Pancreas (tissue), 10 donors: ENCODE results near the gene SMARCA4. TPM values are rescaled to one million over a fixed set of nuclear protein-coding genes. Genes with fewer than 3 reads are reported as not detected.
"Not testable (repeated sequence)": the region's sequence is repeated elsewhere in the genome, so short reads cannot be mapped to it uniquely, and the experiment has no call there.

Experiments
- ATAC-seq, 4 donors: fragments of 200-7000 bp; cut with Tn5 transposase; one replicate each; pipeline versions ENCODE4 v1.8.0 to v1.9.1; 2020; ENCODE audit warnings: mild to moderate bottlenecking in 4 of 4, moderate library complexity in 4 of 4
- DNase-seq, 6 donors: peaks; one replicate each; pipeline ENCODE4 v3.0.0-alpha.2; 2020
- FAIRE-seq: peaks from 2 replicates; lab custom pipeline; 2012; peaks lifted over from hg19 to GRCh38; lab: Jason Lieb, UNC
- H3K27ac ChIP-seq, 4 donors: fragments of 200-600 bp; sonication (generic); 1 replicate in 3 of 4; 2 replicates in 1 of 4; pipeline versions ENCODE4 v1.5.0 to v1.8.0; 2020
- H3K27me3 ChIP-seq, 4 donors: fragments of 200-600 bp; one replicate each; pipeline ENCODE4 v1.8.0; 2021
- H3K36me3 ChIP-seq, 3 donors: fragments of 200-600 bp; sonication (generic) in 1 of 3; one replicate each; pipeline versions ENCODE4 v1.5.0 to v1.8.0; 2020 to 2021
- H3K4me1 ChIP-seq, 3 donors: fragments of 200-600 bp; one replicate each; pipeline ENCODE4 v1.8.0; 2021
- H3K4me3 ChIP-seq, 4 donors: fragments of 200-600 bp; sonication (generic) in 2 of 4; one replicate each; pipeline versions ENCODE4 v1.5.0 to v1.8.0; 2020 to 2021
- H3K9me3 ChIP-seq, 4 donors: fragments of 200-600 bp; one replicate each; pipeline ENCODE4 v1.8.0; 2021
- WGBS, 2 donors: extraction: QIAGEN DNeasy Blood & Tissue Kit; methylation state at CpG; one replicate each; pipeline ENCODE4 v1.1.7; 2013; 5-methylcytosine and 5-hydroxymethylcytosine counted together
- intact Hi-C, 3 donors: fragments of 100-400 bp; cut with DNase I; formaldehyde crosslinking; loops; one replicate each; pipeline versions ENCODE4 v1.11.1 to v1.14.2; 2022
- polyA plus RNA-seq, 2 donors: library from polyadenylated mRNA; stranded (reverse); fragments of 200-250 nt; gene quantifications; one replicate each; pipeline ENCODE4 v1.2.3, GENCODE V29; 2013
- total RNA-seq, 6 donors: library from RNA; stranded (reverse); fragmentation: NEBNext Ultra II Directional in 4 of 6; extraction: Animal tissue kit (Norgen Biotek cat#: 25700) in 4 of 6; gene quantifications; one replicate each; pipeline versions ENCODE4 v1.2.1 to v1.2.4, GENCODE V29; 2021 to 2023
- TF ChIP-seq, protein P1 (sequence below), 4 donors: fragments of 200-600 bp; sonication (generic) in 3 of 4; IDR thresholded peaks; one replicate each; pipeline versions ENCODE4 v1.5.0 to v1.8.0; 2021; ENCODE audit warnings: antibody characterized with exemption in 4 of 4
- donor health status: healthy with polysubstance abuse.
- donor health status: DM: no; HTN: no; CAD: no; lungs with moderate emphysema.
- donor health status: DM: no; HTN: no; CAD: no.
- donor health status: control.
- donor health status: control.
- donor health status: Bipolar disorder and iron deficiency.
- donor health status: DM: yes; HTN: yes; CAD: no.
- donor health status: DM: no; HTN: no; CAD: no.
- donor health status: DM: no; HTN: no; CAD: no.
- donor health status: DM: yes; HTN: yes; CAD: no.

The SMARCA4 gene
- total and polyA plus RNA-seq, 8 donors = 28.7 to 77.8 (median 42.9) TPM

DNA sequence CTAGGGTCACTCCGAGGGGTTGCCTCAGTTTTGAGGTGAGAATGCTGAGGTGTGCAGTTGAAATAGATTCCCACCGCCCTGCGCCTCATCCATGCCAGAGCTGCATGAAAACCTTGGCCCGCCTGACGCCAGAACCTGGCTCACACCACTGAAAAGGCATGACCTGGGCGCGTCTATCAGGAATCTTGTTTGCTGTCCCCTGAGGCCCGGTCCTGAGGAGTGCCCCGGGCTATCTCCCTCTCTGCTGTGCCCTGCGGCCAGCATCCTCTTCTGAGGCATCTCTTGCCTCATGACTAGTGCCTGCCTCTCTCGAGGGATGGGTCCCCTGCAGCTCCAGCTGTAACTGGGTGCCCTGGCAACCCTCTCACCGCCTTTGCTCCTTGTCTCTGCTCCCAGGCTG, 28.1 kb downstream of the SMARCA4 start:
- TF ChIP-seq, protein P1, sequence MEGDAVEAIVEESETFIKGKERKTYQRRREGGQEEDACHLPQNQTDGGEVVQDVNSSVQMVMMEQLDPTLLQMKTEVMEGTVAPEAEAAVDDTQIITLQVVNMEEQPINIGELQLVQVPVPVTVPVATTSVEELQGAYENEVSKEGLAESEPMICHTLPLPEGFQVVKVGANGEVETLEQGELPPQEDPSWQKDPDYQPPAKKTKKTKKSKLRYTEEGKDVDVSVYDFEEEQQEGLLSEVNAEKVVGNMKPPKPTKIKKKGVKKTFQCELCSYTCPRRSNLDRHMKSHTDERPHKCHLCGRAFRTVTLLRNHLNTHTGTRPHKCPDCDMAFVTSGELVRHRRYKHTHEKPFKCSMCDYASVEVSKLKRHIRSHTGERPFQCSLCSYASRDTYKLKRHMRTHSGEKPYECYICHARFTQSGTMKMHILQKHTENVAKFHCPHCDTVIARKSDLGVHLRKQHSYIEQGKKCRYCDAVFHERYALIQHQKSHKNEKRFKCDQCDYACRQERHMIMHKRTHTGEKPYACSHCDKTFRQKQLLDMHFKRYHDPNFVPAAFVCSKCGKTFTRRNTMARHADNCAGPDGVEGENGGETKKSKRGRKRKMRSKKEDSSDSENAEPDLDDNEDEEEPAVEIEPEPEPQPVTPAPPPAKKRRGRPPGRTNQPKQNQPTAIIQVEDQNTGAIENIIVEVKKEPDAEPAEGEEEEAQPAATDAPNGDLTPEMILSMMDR (IDR thresholded peaks at IDR 0.05) = no peak
- ATAC-seq (no peak), DNase-seq (no peak), FAIRE-seq (no peak)
- intact Hi-C loops = no loop called here
- Histone ChIP-seq H3K36me3 (peaks cover 3 to 67% (median 12%) of the 10 kb centered on the region in 3 donors), H3K27ac (no peak overlapping the region), H3K4me3 (no peak overlapping the region), H3K27me3 (no peaks in the 10 kb centered on the region), H3K4me1 (no peaks in the 10 kb centered on the region), H3K9me3 (no peaks in the 10 kb centered on the region)
- 88 to 93% methylated on average over 12 of the region's 12 CpGs for WGBS, 2 donors

DNA sequence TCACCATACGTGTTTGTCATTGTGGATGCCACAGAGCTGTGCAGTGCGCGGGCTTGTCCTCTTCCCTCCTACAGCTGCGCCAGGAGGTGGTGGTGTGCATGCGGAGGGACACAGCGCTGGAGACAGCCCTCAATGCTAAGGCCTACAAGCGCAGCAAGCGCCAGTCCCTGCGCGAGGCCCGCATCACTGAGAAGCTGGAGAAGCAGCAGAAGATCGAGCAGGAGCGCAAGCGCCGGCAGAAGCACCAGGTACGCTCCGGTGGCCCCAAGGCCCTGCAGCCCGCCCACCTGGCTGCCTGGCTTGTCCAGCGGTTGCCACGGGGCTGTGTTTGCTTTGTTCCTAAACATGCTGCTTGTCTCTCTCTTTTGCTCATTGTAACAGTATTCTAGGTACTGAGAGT, 30.2 kb downstream of the SMARCA4 start:
- TF ChIP-seq, protein P1 (IDR thresholded peaks at IDR 0.05) = no peak
- Histone ChIP-seq H3K4me3 (no peak overlapping the region), H3K9me3 (no peaks in the 10 kb centered on the region), H3K4me1 (no peaks in the 10 kb centered on the region), H3K27ac (no peak overlapping the region), H3K36me3 (peaks cover 3 to 72% (median 14%) of the 10 kb centered on the region in 3 donors), H3K27me3 (no peaks in the 10 kb centered on the region)
- DNase-seq (no peak), ATAC-seq (no peak), FAIRE-seq (no peak)
- intact Hi-C loops = no loop called here
- 89 to 92% methylated on average over 20 of the region's 20 CpGs for WGBS, 2 donors

DNA sequence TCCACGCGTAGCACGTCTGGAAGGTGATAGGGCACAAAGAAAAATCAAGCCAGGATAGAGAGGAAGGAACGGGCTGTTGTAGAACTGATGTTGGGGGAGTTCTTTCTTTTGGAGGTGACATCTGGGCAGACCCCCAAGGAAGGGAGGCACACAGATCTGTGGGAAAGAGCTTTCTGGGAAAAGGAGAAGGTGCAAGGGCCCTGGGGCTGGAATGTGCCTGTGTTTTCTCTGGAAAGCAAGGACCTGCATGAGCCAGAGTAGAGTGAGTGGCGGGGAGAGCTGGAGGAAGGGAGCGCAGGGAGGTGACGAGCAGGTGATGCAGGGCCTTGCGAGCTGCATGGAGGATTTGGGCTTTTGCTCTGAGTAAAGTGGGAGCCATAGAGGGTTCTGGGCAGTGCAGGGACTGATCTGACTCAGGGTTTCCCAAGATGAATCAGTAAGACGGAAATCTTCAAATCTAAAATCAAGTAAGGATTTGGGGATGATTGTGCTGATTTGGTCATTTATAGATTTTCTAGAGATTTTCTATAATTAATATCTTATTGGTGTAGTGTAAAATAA, 30.8 kb downstream of the SMARCA4 start:
- 94 to 97% methylated on average over 9 of the region's 9 CpGs for WGBS, 2 donors
- intact Hi-C loops = no loop called here
- no peak for FAIRE-seq

DNA sequence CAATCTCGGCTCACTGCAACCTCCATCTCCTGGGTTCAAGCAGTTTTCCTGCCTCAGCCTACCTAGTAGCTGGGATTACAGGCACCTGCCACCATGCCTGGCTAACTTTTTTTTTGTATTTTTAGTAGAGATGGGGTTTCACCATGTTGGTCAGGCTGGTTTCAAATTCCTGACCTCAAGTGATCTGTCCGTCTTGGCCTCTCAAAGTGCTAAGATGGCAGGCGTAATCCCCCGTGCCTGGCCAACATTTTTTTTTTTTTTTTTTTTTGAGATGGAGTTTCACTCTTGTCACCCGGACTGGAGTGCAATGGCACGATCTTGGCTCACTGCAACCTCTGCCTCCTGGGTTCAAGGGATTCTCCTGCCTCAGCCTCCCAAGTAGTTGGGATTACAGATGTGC, 31.3 kb downstream of the SMARCA4 start:
- peaks cover 8 to 66% (median 21%) of the 10 kb centered on the region in 3 donors for H3K36me3 ChIP-seq
- H3K9me3 ChIP-seq, H3K27me3 ChIP-seq, FAIRE-seq, DNase-seq, intact Hi-C loops, ATAC-seq, H3K27ac ChIP-seq, H3K4me1 ChIP-seq, H3K4me3 ChIP-seq: not testable (repeated sequence)
- whole genome bisulfite sequencing, 2 donors = 81 to 88% methylated on average over 5 to 6 of the region's 6 CpGs

More for the DNA sequence above, 30.8 kb downstream of the SMARCA4 start:
- Histone ChIP-seq H3K36me3 (peaks cover 5 to 70% (median 19%) of the 10 kb centered on the region in 3 donors), H3K4me3 (no peak overlapping the region), H3K4me1 (no peaks in the 10 kb centered on the region), H3K27ac (no peak overlapping the region), H3K9me3 (no peaks in the 10 kb centered on the region), H3K27me3 (no peaks in the 10 kb centered on the region)
- no peak for ATAC-seq
- DNase-seq = no peak
- TF ChIP-seq, protein P1 (IDR thresholded peaks at IDR 0.05) = no peak

DNA sequence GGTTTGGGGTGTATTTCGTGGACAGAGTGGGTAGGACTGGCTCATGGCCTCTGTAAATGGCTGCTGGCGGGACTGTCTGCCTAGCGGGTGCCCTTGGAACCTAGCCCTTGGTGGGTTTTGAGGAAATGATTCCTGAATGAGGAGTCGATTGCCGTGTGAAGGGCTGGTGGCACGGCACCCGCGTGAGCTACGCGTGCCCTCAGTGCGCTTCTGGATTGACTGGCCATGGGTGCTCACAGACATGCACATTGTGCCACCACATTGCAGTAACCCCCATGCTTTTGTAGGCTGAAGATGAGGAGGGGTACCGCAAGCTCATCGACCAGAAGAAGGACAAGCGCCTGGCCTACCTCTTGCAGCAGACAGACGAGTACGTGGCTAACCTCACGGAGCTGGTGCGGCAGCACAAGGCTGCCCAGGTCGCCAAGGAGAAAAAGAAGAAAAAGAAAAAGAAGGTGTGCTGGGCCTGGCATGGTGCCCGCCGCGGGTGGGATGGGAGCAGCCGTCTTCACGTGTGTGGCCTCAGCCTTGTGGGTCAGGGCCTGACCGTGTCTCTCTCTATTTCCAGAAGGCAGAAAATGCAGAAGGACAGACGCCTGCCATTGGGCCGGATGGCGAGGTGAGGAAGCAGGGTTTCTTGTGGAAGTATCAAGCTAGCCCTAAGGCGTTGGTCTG, 35.2 kb downstream of the SMARCA4 start:
- no peaks in the 10 kb centered on the region for H3K27me3 ChIP-seq
- ATAC-seq (no peak), DNase-seq (no peak), FAIRE-seq (no peak)
- peaks cover 5 to 36% (median 10%) of the 10 kb centered on the region in 3 donors for H3K36me3 ChIP-seq
- TF ChIP-seq, protein P1 (IDR thresholded peaks at IDR 0.05) = no peak
- intact Hi-C loops = no loop called here
- no peak overlapping the region for H3K27ac ChIP-seq
- H3K4me1 ChIP-seq = no peaks in the 10 kb centered on the region
- WGBS, 2 donors = 90 to 94% methylated on average over 29 of the region's 29 CpGs
- no peaks in the 10 kb centered on the region for H3K9me3 ChIP-seq
- H3K4me3 ChIP-seq = no peak overlapping the region
